SK-N-SH (cell line): ENCODE results near the gene OR8A1. TPM values are rescaled to one million over a fixed set of nuclear protein-coding genes. Genes with fewer than 3 reads are reported as not detected.

ENCODE experiments used
- CTCF ChIA-PET: fragments of 300-600, 350-600 bp; formaldehyde crosslinking; extraction: SDS; loops from one replicate; lab custom pipeline; 2021; lab: Yijun Ruan, JAX
- POLR2A ChIA-PET: fragments of 350-600 bp; sonication (Branson Sonifier 250); formaldehyde crosslinking; extraction: SDS; loops from one replicate; lab custom pipeline; 2020; ENCODE audit warnings: antibody characterized with exemption, inconsistent platforms; lab: Yijun Ruan, JAX
- DNase-seq: peaks from one replicate; pipeline ENCODE4 v3.0.0; 2012
- H2AFZ ChIP-seq: fragments of 200-600 bp; sonication (generic); 2 replicates; pipeline ENCODE4 v1.8.1; 2016; ENCODE audit warnings: antibody characterized with exemption, mild to moderate bottlenecking, low read depth
- H3F3A ChIP-seq: fragments of 200-600 bp; sonication (generic); replicated peaks from 2 replicates; pipeline ENCODE3; 2016; ENCODE audit warnings: antibody characterized with exemption, mild to moderate bottlenecking; ENCODE audit not compliant: insufficient read depth
- H3K27ac ChIP-seq, 2 experiments: fragments of 200-500 bp in 1 of 2; fragments of 200-600 bp in 1 of 2; sonication (Bioruptor generic) in 1 of 2; sonication (generic), shearing (Covaris generic) in 1 of 2; 2 replicates each; pipeline versions ENCODE4 v1.5.1 to v1.6.1; 2014 to 2016; ENCODE audit warnings: low read depth in 2 of 2, inconsistent platforms in 1 of 2, low read length in 1 of 2, mild to moderate bottlenecking in 1 of 2, mixed read lengths in 1 of 2
- H3K27me3 ChIP-seq: fragments of 200-600 bp; sonication (generic), shearing (Covaris generic); 2 replicates; pipeline ENCODE4 v1.6.1; 2016; ENCODE audit warnings: mixed run types; ENCODE audit not compliant: insufficient read depth
- H3K36me3 ChIP-seq, 2 experiments: fragments of 200-500 bp in 1 of 2; fragments of 200-600 bp in 1 of 2; sonication (Bioruptor generic) in 1 of 2; sonication (generic) in 1 of 2; replicated peaks in 1 of 2; 2 replicates each; pipeline versions ENCODE3 to v1.5.1; 2014 to 2016; ENCODE audit warnings: low read length in 1 of 2, mild to moderate bottlenecking in 1 of 2; ENCODE audit not compliant: insufficient read depth in 2 of 2, control insufficient read depth in 1 of 2
- H3K4me1 ChIP-seq, 2 experiments: fragments of 200-500 bp in 1 of 2; fragments of 200-600 bp in 1 of 2; sonication (Bioruptor generic) in 1 of 2; sonication (generic), shearing (Covaris generic) in 1 of 2; 2 replicates each; pipeline versions ENCODE4 v1.5.1 to v1.6.1; 2014 to 2016; ENCODE audit warnings: low read depth in 1 of 2, low read length in 1 of 2, mixed run types in 1 of 2; ENCODE audit not compliant: insufficient read depth in 2 of 2, control insufficient read depth in 1 of 2
- H3K4me2 ChIP-seq: fragments of 200-600 bp; sonication (generic), shearing (Covaris generic); 2 replicates; pipeline ENCODE4 v1.6.1; 2017; ENCODE audit warnings: mixed run types
- H3K4me3 ChIP-seq, 2 experiments: fragments of 200-500 bp in 1 of 2; fragments of 200-600 bp in 1 of 2; sonication (Bioruptor generic) in 1 of 2; sonication (generic), shearing (Covaris generic) in 1 of 2; 2 replicates each; pipeline versions ENCODE4 v1.5.1 to v1.8.1; 2014 to 2016; ENCODE audit warnings: low read depth in 2 of 2, inconsistent platforms in 1 of 2, low read length in 1 of 2, mild to moderate bottlenecking in 1 of 2, mixed read lengths in 1 of 2, moderate library complexity in 1 of 2
- H3K79me2 ChIP-seq: fragments of 200-600 bp; sonication (generic); 2 replicates; pipeline ENCODE4 v1.8.1; 2017; ENCODE audit warnings: mild to moderate bottlenecking; ENCODE audit not compliant: insufficient read depth
- H3K9ac ChIP-seq: fragments of 200-600 bp; sonication (generic); 2 replicates; pipeline ENCODE4 v1.6.1; 2017; ENCODE audit warnings: mixed run types
- H3K9me2 ChIP-seq: fragments of 200-600 bp; sonication (generic); 2 replicates; pipeline ENCODE4 v1.6.1; 2017; ENCODE audit warnings: mixed run types
- H3K9me3 ChIP-seq: fragments of 200-600 bp; sonication (generic); 2 replicates; pipeline ENCODE4 v1.6.1; 2017; ENCODE audit warnings: mixed run types, mild to moderate bottlenecking, moderate library complexity
- H4K20me1 ChIP-seq: fragments of 200-600 bp; sonication (generic); 2 replicates; pipeline ENCODE4 v1.6.1; 2017; ENCODE audit warnings: mild to moderate bottlenecking, mixed run types; ENCODE audit not compliant: insufficient read depth
- ELF1 ChIP-seq: IDR thresholded peaks from 2 replicates; pipeline ENCODE4 v1.4.0; 2012
- EP300 ChIP-seq, 2 experiments: IDR thresholded peaks; 2 replicates each; pipeline versions ENCODE4 v1.4.0 to v1.6.1; 2012; ENCODE audit warnings: borderline replicate concordance in 1 of 2, low read depth in 1 of 2, low read length in 1 of 2
- EZH2phosphoT487 ChIP-seq: fragments of 200-600 bp; sonication (generic); IDR thresholded peaks from 2 replicates; pipeline ENCODE4 v1.6.1; 2017; ENCODE audit warnings: low read depth, mixed run types, mild to moderate bottlenecking, antibody characterized with exemption, moderate library complexity, borderline replicate concordance
- FOSL2 ChIP-seq: IDR thresholded peaks from 2 replicates; pipeline ENCODE4 v1.4.0; 2012; ENCODE audit warnings: low read depth, mild to moderate bottlenecking, moderate library complexity, borderline replicate concordance
- FOXJ3 ChIP-seq: sonication (generic); formaldehyde crosslinking; IDR thresholded peaks from 2 replicates; pipeline ENCODE4 v1.5.1; 2020; ENCODE audit warnings: mild to moderate bottlenecking, missing genetic modification reagents
- FOXM1 ChIP-seq: IDR thresholded peaks from 2 replicates; pipeline ENCODE4 v1.4.0; 2012; ENCODE audit warnings: low read depth, mild to moderate bottlenecking
- JUND ChIP-seq: IDR thresholded peaks from 2 replicates; pipeline ENCODE4 v1.4.0; 2012
- MEF2A ChIP-seq: IDR thresholded peaks from 2 replicates; pipeline ENCODE4 v1.4.0; 2012; ENCODE audit warnings: low read depth, borderline replicate concordance
- MXI1 ChIP-seq: IDR thresholded peaks from 2 replicates; pipeline ENCODE4 v1.6.1; 2012; ENCODE audit warnings: mild to moderate bottlenecking, low read depth, low read length, improper control_type of control experiment
- NFIC ChIP-seq: IDR thresholded peaks from 2 replicates; pipeline ENCODE4 v1.4.0; 2012; ENCODE audit warnings: borderline replicate concordance
- POLR2AphosphoS5 ChIP-seq: IDR thresholded peaks from 2 replicates; pipeline ENCODE4 v1.6.1; 2012; ENCODE audit warnings: low read depth, low read length
- RAD21 ChIP-seq: IDR thresholded peaks from 2 replicates; pipeline ENCODE4 v1.6.1; 2012; ENCODE audit warnings: mild to moderate bottlenecking, low read length
- RCOR1 ChIP-seq: fragments of 150-350 bp; IDR thresholded peaks from 2 replicates; pipeline ENCODE4 v1.6.1; 2017; ENCODE audit warnings: antibody characterized with exemption, low read length
- RFX5 ChIP-seq: IDR thresholded peaks from 2 replicates; pipeline ENCODE4 v1.6.1; 2012; ENCODE audit warnings: mild to moderate bottlenecking, improper control_type of control experiment, low read length
- TCF12 ChIP-seq: IDR thresholded peaks from 2 replicates; pipeline ENCODE4 v1.4.0; 2012
- WGBS: methylation state at CpG from one replicate; pipeline ENCODE4 v1.1.6; 2017; ENCODE audit warnings: low lambda C conversion rate; 5-methylcytosine and 5-hydroxymethylcytosine counted together
- polyA plus RNA-seq, 3 experiments: library from polyadenylated mRNA; depleted of rRNA; stranded (reverse); fragments of >200 nt; gene quantifications; 2 replicates each; pipeline ENCODE4 v1.2.3, GENCODE V29; 2012
- TF ChIP-seq, protein P1 (sequence below): IDR thresholded peaks from 2 replicates; pipeline ENCODE4 v1.6.1; 2012; ENCODE audit warnings: mild to moderate bottlenecking, low read depth, low read length, moderate library complexity
- TF ChIP-seq, protein P2 (sequence below): fragments of 200-600 bp; sonication (generic); IDR thresholded peaks from 2 replicates; pipeline ENCODE4 v1.6.1; 2017; ENCODE audit warnings: antibody characterized with exemption, mild to moderate bottlenecking, moderate library complexity
- TF ChIP-seq, protein P3 (sequence below): IDR thresholded peaks from 2 replicates; pipeline ENCODE4; 2012
- TF ChIP-seq, protein P4 (sequence below): IDR thresholded peaks from 2 replicates; pipeline ENCODE4 v1.4.0; 2012; ENCODE audit warnings: low read depth
- TF ChIP-seq, protein P5 (sequence below): IDR thresholded peaks from 2 replicates; pipeline ENCODE4 v1.4.0; 2012; ENCODE audit warnings: low read depth, borderline replicate concordance

Gene OR8A1
- polyA plus RNA-seq, 1 of the 3 experiments (the other 2 are of a cell fraction) = not detected

DNA sequence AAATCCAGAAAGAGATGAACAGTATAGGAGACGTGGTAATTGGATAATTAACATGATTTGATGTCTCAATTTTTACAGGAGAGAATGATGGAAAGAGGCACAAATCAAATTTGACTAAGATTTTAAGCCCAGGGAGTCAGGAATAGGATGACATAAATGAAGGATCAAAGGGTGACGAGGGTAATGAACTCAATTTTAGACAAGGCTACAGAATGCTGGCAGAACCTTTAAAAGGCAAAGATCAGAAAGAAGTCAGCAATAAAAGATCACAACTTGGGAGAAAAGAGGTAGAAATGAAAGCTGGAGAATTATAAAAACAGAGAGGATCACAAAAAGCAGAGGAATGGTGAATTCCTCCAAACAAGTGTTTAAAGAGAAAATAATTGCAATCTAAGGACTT, 13.0 kb upstream of the OR8A1 start:
- Histone ChIP-seq H3K79me2 (no peaks in the 10 kb centered on the region), H3K4me2 (no peak overlapping the region), H3K9me3 (no peaks in the 10 kb centered on the region), H4K20me1 (no peaks in the 10 kb centered on the region), H3K4me3 (no peak overlapping the region), H3K27ac (no peak overlapping the region), H3K36me3 (no peaks in the 10 kb centered on the region), H3K27me3 (no peaks in the 10 kb centered on the region), H3K4me1 (no peaks in the 10 kb centered on the region), H3F3A (no peaks in the 10 kb centered on the region), H2AFZ (no peak overlapping the region), H3K9ac (no peak overlapping the region), H3K9me2 (no peaks in the 10 kb centered on the region)
- POLR2A ChIA-PET = no interaction called here
- 0% methylated on average over 2 of the region's 2 CpGs for WGBS
- CTCF ChIA-PET = no interaction called here
- DNase-seq = no peak
- TF ChIP-seq, protein P1, sequence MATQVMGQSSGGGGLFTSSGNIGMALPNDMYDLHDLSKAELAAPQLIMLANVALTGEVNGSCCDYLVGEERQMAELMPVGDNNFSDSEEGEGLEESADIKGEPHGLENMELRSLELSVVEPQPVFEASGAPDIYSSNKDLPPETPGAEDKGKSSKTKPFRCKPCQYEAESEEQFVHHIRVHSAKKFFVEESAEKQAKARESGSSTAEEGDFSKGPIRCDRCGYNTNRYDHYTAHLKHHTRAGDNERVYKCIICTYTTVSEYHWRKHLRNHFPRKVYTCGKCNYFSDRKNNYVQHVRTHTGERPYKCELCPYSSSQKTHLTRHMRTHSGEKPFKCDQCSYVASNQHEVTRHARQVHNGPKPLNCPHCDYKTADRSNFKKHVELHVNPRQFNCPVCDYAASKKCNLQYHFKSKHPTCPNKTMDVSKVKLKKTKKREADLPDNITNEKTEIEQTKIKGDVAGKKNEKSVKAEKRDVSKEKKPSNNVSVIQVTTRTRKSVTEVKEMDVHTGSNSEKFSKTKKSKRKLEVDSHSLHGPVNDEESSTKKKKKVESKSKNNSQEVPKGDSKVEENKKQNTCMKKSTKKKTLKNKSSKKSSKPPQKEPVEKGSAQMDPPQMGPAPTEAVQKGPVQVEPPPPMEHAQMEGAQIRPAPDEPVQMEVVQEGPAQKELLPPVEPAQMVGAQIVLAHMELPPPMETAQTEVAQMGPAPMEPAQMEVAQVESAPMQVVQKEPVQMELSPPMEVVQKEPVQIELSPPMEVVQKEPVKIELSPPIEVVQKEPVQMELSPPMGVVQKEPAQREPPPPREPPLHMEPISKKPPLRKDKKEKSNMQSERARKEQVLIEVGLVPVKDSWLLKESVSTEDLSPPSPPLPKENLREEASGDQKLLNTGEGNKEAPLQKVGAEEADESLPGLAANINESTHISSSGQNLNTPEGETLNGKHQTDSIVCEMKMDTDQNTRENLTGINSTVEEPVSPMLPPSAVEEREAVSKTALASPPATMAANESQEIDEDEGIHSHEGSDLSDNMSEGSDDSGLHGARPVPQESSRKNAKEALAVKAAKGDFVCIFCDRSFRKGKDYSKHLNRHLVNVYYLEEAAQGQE = no peak
- TF ChIP-seq MXI1 = no peak
- TF ChIP-seq, protein P2, sequence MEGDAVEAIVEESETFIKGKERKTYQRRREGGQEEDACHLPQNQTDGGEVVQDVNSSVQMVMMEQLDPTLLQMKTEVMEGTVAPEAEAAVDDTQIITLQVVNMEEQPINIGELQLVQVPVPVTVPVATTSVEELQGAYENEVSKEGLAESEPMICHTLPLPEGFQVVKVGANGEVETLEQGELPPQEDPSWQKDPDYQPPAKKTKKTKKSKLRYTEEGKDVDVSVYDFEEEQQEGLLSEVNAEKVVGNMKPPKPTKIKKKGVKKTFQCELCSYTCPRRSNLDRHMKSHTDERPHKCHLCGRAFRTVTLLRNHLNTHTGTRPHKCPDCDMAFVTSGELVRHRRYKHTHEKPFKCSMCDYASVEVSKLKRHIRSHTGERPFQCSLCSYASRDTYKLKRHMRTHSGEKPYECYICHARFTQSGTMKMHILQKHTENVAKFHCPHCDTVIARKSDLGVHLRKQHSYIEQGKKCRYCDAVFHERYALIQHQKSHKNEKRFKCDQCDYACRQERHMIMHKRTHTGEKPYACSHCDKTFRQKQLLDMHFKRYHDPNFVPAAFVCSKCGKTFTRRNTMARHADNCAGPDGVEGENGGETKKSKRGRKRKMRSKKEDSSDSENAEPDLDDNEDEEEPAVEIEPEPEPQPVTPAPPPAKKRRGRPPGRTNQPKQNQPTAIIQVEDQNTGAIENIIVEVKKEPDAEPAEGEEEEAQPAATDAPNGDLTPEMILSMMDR = no peak
- TF ChIP-seq, protein P3, sequence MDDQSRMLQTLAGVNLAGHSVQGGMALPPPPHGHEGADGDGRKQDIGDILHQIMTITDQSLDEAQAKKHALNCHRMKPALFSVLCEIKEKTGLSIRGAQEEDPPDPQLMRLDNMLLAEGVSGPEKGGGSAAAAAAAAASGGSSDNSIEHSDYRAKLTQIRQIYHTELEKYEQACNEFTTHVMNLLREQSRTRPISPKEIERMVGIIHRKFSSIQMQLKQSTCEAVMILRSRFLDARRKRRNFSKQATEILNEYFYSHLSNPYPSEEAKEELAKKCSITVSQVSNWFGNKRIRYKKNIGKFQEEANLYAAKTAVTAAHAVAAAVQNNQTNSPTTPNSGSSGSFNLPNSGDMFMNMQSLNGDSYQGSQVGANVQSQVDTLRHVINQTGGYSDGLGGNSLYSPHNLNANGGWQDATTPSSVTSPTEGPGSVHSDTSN = no peak
- no peak for TF ChIP-seq ELF1
- no peak for TF ChIP-seq EZH2phosphoT487
- TF ChIP-seq EP300 (IDR thresholded peaks at IDR 0.05; ENCODE audit: borderline replicate concordance in 1 of 2, low read depth in 1 of 2, low read length in 1 of 2) = no peak
- TF ChIP-seq MEF2A = no peak
- no peak for TF ChIP-seq JUND
- no peak for TF ChIP-seq FOXJ3 (CRISPR knock-in tag)
- TF ChIP-seq, protein P4, sequence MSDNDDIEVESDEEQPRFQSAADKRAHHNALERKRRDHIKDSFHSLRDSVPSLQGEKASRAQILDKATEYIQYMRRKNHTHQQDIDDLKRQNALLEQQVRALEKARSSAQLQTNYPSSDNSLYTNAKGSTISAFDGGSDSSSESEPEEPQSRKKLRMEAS = no peak
- TF ChIP-seq RCOR1 = no peak
- no peak for TF ChIP-seq NFIC
- no peak for TF ChIP-seq POLR2AphosphoS5
- TF ChIP-seq FOXM1 = no peak
- TF ChIP-seq RAD21 = no peak
- TF ChIP-seq TCF12 = no peak
- no peak for TF ChIP-seq RFX5
- TF ChIP-seq, protein P5, sequence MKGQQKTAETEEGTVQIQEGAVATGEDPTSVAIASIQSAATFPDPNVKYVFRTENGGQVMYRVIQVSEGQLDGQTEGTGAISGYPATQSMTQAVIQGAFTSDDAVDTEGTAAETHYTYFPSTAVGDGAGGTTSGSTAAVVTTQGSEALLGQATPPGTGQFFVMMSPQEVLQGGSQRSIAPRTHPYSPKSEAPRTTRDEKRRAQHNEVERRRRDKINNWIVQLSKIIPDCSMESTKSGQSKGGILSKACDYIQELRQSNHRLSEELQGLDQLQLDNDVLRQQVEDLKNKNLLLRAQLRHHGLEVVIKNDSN = no peak
- no peak for TF ChIP-seq FOSL2
